Right lobe of liver (tissue), 4 donors: ENCODE data around the gene GABRB3.

Experiments
- CTCF ChIP-seq, 4 donors: fragments of 200-600 bp in 3 of 4; fragments of 450-650 bp in 1 of 4; IDR thresholded peaks; one replicate each; pipeline versions ENCODE4 v1.5.1 to v1.8.0; 2016 to 2022; ENCODE audit warnings: antibody characterized with exemption in 4 of 4, mild to moderate bottlenecking in 2 of 4
- POLR2A ChIP-seq: fragments of 450-650 bp; IDR thresholded peaks from one replicate; pipeline ENCODE4 v1.6.1; 2017; ENCODE audit warnings: antibody characterized with exemption, mild to moderate bottlenecking
- donor health status: DM: no; HTN: no; CAD: no.
- donor health status: DM: no; HTN: no; CAD: no.
- donor health status: DM: no; HTN: yes; CAD: no.

- TF ChIP-seq CTCF (IDR thresholded peaks at IDR 0.05), result no peak
- no peak for TF ChIP-seq POLR2A
Measured at GRCh38 chr15:26656080-26656479, 116.8 kb downstream of the GABRB3 start.
